Fibroblast of the aortic adventitia (primary cell): ENCODE data around the gene MBD3. TPM values are rescaled to one million over a fixed set of nuclear protein-coding genes. Genes with fewer than 3 reads are reported as not detected.

Experiments
- DNase-seq: peaks from one replicate; pipeline ENCODE4 v3.0.0-alpha.2; 2010; ENCODE audit warnings: low read depth
- H3K4me3 ChIP-seq: 2 replicates; pipeline ENCODE4 v1.5.1; 2011; ENCODE audit warnings: low read depth, mild to moderate bottlenecking, control low read depth, low read length, moderate library complexity
- CTCF ChIP-seq: IDR thresholded peaks from 2 replicates; pipeline ENCODE4 v1.5.1; 2011; ENCODE audit warnings: mild to moderate bottlenecking, low read length, control low read depth, inconsistent platforms; ENCODE audit not compliant: insufficient read depth
- total RNA-seq: library from RNA; depleted of rRNA; stranded (reverse); fragments of >200 nt; gene quantifications from 2 replicates; pipeline ENCODE4 v1.2.3, GENCODE V29; 2012; ENCODE audit warnings: low replicate concordance

The MBD3 gene
- total RNA-seq, 1 donor, result 66.3 TPM

GRCh38 chr19:1567116-1567847, 25.4 kb downstream of the MBD3 start:
- peak overlapping the region; percentile 79 for H3K4me3 ChIP-seq
- TF ChIP-seq CTCF, result no peak
- DNase-seq, result peak; percentile 28

GRCh38 chr19:1566392-1567115, 26.1 kb downstream of the MBD3 start:
- DNase-seq, result peak; percentile 79
- H3K4me3 ChIP-seq, result peak overlapping the region; percentile 79
- no peak for TF ChIP-seq CTCF

- DNase-seq, result no peak
- TF ChIP-seq CTCF, result no peak
- H3K4me3 ChIP-seq, result no peak overlapping the region
These were observed 29.4 kb downstream of the MBD3 start for GRCh38 chr19:1563251-1563650.

- H3K4me3 ChIP-seq, result no peak overlapping the region
- DNase-seq, result no peak
- no peak for TF ChIP-seq CTCF
These were observed 31.3 kb downstream of the MBD3 start for GRCh38 chr19:1561236-1561842.

GRCh38 chr19:1560286-1560882, 32.3 kb downstream of the MBD3 start:
- no peak for TF ChIP-seq CTCF
- no peak overlapping the region for H3K4me3 ChIP-seq
- no peak for DNase-seq

GRCh38 chr19:1558552-1558951, 34.1 kb downstream of the MBD3 start:
- DNase-seq, result no peak
- no peak for TF ChIP-seq CTCF

More at GRCh38 chr19:1558552-1558951, 34.1 kb downstream of the MBD3 start:
- no peak overlapping the region for H3K4me3 ChIP-seq
